ENCODE data around the gene KCNE1.
"Not testable (repeated sequence)": the region's sequence is repeated elsewhere in the genome, so short reads cannot be mapped to it uniquely, and the experiment has no call there.

The KCNE1 gene

GRCh38 chr21:34417448-34418077 lies 94.4 kb downstream of the KCNE1 start:
- H3K9me3 ChIP-seq (ENCODE audit: low read depth, low read length); H3K9ac ChIP-seq (ENCODE audit: insufficient read length); H3K4me3 ChIP-seq; H3K27ac ChIP-seq; H3K36me3 ChIP-seq (ENCODE audit: insufficient read depth, low read length); DNase-seq (ENCODE audit: low read depth, low spot score): not testable (repeated sequence)

GRCh38 chr21:34407294-34407693 lies 104.7 kb downstream of the KCNE1 start:
- H3K4me3 ChIP-seq; H3K9ac ChIP-seq (ENCODE audit: insufficient read length); H3K36me3 ChIP-seq (ENCODE audit: insufficient read depth, low read length); H3K9me3 ChIP-seq (ENCODE audit: low read depth, low read length); H3K27ac ChIP-seq; DNase-seq (ENCODE audit: low read depth, low spot score): not testable (repeated sequence)

DNA sequence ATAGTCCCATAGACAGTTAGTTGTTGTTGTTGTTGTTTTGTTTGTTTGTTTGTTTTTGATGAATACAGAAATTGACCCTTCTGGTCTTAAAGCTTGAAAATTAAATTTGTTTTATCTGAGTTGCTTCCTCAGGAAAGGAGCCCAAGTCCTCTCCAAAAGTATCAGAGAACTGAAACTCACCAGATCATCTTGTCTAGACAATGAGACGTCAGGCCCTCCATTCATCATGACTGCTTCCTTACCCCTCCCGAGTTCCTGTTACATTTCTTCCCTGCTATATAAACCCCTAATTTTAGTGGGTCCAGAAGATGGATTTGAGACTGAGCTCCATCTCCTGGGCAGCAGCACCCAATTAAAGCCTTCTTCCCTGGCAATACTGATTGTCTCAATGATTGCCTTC lies 105.3 kb downstream of the KCNE1 start:
- not testable (repeated sequence) for H3K27ac ChIP-seq; H3K9me3 ChIP-seq (ENCODE audit: low read depth, low read length); H3K9ac ChIP-seq (ENCODE audit: insufficient read length); DNase-seq (ENCODE audit: low read depth, low spot score); H3K4me3 ChIP-seq; H3K36me3 ChIP-seq (ENCODE audit: insufficient read depth, low read length)

DNA sequence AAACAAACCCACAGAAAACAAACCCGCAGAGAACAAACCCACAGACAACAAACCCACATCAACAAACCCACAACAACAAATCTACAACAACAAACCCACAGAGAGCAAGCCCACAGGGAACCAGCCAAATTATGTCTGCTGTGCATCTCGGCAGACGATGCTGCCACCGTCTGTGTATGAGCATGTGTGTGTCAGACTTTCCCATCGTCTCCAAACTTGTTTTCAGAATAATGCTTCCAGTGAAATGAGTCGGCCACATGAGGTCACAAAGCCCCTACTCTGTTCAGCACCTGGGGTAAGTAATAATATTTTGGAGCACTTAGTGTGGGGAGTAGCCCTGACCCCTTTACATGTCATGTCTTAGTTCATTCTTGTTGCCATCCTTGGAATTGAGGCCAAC lies 105.9 kb downstream of the KCNE1 start:
- not testable (repeated sequence) for H3K9ac ChIP-seq (ENCODE audit: insufficient read length); DNase-seq (ENCODE audit: low read depth, low spot score); H3K4me3 ChIP-seq; H3K27ac ChIP-seq; H3K9me3 ChIP-seq (ENCODE audit: low read depth, low read length); H3K36me3 ChIP-seq (ENCODE audit: insufficient read depth, low read length)

GRCh38 chr21:34405686-34406085 lies 106.3 kb downstream of the KCNE1 start:
- not testable (repeated sequence) for H3K36me3 ChIP-seq (ENCODE audit: insufficient read depth, low read length); H3K9ac ChIP-seq (ENCODE audit: insufficient read length); H3K4me3 ChIP-seq; H3K27ac ChIP-seq; H3K9me3 ChIP-seq (ENCODE audit: low read depth, low read length); DNase-seq (ENCODE audit: low read depth, low spot score)

DNA sequence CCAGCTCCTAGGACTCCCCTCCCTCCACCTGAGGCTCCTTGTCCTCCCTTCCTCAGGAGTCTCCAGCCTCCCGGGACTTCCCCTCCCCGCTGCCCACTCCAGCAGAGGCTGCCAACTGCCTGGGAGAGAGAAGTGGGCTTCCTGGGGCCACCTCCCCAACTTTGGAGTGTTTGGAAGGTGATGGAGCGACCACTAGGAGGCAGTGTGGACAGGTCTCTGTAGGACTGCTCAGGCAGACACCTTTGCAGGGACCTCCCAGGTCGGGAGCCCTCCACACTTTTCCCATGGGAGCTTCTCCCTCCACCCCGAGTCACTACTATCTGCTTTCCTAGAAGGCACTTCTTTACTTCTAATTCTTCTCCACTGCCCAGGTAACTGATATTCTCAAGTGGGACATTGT lies 107.3 kb downstream of the KCNE1 start:
- not testable (repeated sequence) for H3K9me3 ChIP-seq (ENCODE audit: low read depth, low read length); H3K4me3 ChIP-seq; DNase-seq (ENCODE audit: low read depth, low spot score); H3K9ac ChIP-seq (ENCODE audit: insufficient read length); H3K36me3 ChIP-seq (ENCODE audit: insufficient read depth, low read length); H3K27ac ChIP-seq

DNA sequence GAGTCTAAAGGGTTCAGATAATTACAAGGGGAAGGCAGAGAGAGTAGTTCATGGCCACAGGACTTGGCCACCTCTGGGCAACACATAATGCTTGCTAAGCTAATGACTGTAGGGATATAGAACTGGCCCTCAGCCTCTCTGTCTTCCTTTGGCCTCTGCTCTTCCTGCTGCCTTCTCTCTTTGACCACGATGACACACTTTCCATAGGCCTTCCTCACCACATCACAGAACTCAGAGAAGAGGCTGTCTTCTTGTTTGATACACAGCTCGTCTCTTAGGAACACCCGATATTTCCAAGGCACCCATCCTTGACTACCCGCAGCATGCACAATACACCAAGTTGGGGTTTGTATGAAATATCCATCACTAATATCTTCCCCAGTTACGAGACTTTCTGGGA lies 111.5 kb downstream of the KCNE1 start:
- not testable (repeated sequence) for H3K36me3 ChIP-seq (ENCODE audit: insufficient read depth, low read length); H3K4me3 ChIP-seq; DNase-seq (ENCODE audit: low read depth, low spot score); H3K9me3 ChIP-seq (ENCODE audit: low read depth, low read length); H3K27ac ChIP-seq; H3K9ac ChIP-seq (ENCODE audit: insufficient read length)

Measured in SK-N-MC (cell line).